HG02571 (cell line): Measurements from ENCODE around the gene TWSG1.
"Not testable (repeated sequence)": the region's sequence is repeated elsewhere in the genome, so short reads cannot be mapped to it uniquely, and the experiment has no call there.

Experiments
- ATAC-seq: cut with Tn5 transposase; IDR thresholded peaks from one replicate; pipeline ENCODE4 v1.9.1; 2021; ENCODE audit warnings: mild to moderate bottlenecking, moderate library complexity; ENCODE audit not compliant: unreplicated experiment

TWSG1 gene

GRCh38 chr18:9422816-9423519 lies 88.4 kb downstream of the TWSG1 start:
- ATAC-seq, result no peak

GRCh38 chr18:9423648-9424047 lies 89.1 kb downstream of the TWSG1 start:
- ATAC-seq, result not testable (repeated sequence)

- not testable (repeated sequence) for ATAC-seq
Measured at GRCh38 chr18:9424235-9424634, 89.7 kb downstream of the TWSG1 start.

- no peak for ATAC-seq
Measured at GRCh38 chr18:9426753-9427152, 92.2 kb downstream of the TWSG1 start.

GRCh38 chr18:9428301-9428706 lies 93.7 kb downstream of the TWSG1 start:
- no peak for ATAC-seq

GRCh38 chr18:9428862-9429661 lies 94.5 kb downstream of the TWSG1 start:
- ATAC-seq, result no peak

GRCh38 chr18:9429662-9429993 lies 95.1 kb downstream of the TWSG1 start:
- no peak for ATAC-seq

- not testable (repeated sequence) for ATAC-seq
Measured at GRCh38 chr18:9430315-9430714, 95.7 kb downstream of the TWSG1 start.

GRCh38 chr18:9431296-9431695 lies 96.7 kb downstream of the TWSG1 start:
- ATAC-seq, result no peak

- ATAC-seq, result not testable (repeated sequence)
Measured at GRCh38 chr18:9433122-9433521, 98.5 kb downstream of the TWSG1 start.

- ATAC-seq, result no peak
Measured at GRCh38 chr18:9433671-9434121, 99.1 kb downstream of the TWSG1 start.

- ATAC-seq, result no peak
Measured at GRCh38 chr18:9434122-9434701, 99.6 kb downstream of the TWSG1 start.

GRCh38 chr18:9435041-9435440 lies 100.5 kb downstream of the TWSG1 start:
- no peak for ATAC-seq

- ATAC-seq, result no peak
Measured at GRCh38 chr18:9436206-9436929, 101.8 kb downstream of the TWSG1 start.

- no peak for ATAC-seq
Measured at GRCh38 chr18:9437021-9437437, 102.5 kb downstream of the TWSG1 start.

- ATAC-seq, result no peak
Measured at GRCh38 chr18:9437672-9438071, 103.1 kb downstream of the TWSG1 start.

- ATAC-seq, result no peak
Measured at GRCh38 chr18:9441061-9441460, 106.5 kb downstream of the TWSG1 start.

- ATAC-seq, result no peak
Measured at GRCh38 chr18:9444549-9444948, 110.0 kb downstream of the TWSG1 start.

GRCh38 chr18:9446839-9447238 lies 112.3 kb downstream of the TWSG1 start:
- no peak for ATAC-seq

GRCh38 chr18:9447334-9447733 lies 112.8 kb downstream of the TWSG1 start:
- ATAC-seq, result no peak
